Trophoblast cell (in vitro differentiated cells and primary cell): ENCODE results near the gene KIF3A.

Source experiments
- DNase-seq, 2 donors: peaks; one replicate each; pipeline ENCODE4 v3.0.0-alpha.2; 2016
- H2AFZ ChIP-seq: 2 replicates; pipeline ENCODE4 v1.6.1; 2013; ENCODE audit warnings: low read length, moderate library complexity, mild to moderate bottlenecking; ENCODE audit not compliant: insufficient read depth, poor library complexity
- H2AK5ac ChIP-seq: 2 replicates; pipeline ENCODE4 v1.6.1; 2013; ENCODE audit warnings: mild to moderate bottlenecking, low read length
- H2BK120ac ChIP-seq: 2 replicates; pipeline ENCODE4 v1.6.1; 2013; ENCODE audit warnings: low read length, mild to moderate bottlenecking, moderate library complexity; ENCODE audit not compliant: insufficient read depth, poor library complexity
- H2BK12ac ChIP-seq: 2 replicates; pipeline ENCODE4 v1.6.1; 2013; ENCODE audit warnings: mild to moderate bottlenecking, low read length, moderate library complexity
- H2BK5ac ChIP-seq: 2 replicates; pipeline ENCODE4 v1.6.1; 2013; ENCODE audit warnings: low read length, low read depth, moderate library complexity, mild to moderate bottlenecking; ENCODE audit not compliant: poor library complexity
- H3K14ac ChIP-seq: 2 replicates; pipeline ENCODE4 v1.6.1; 2013; ENCODE audit warnings: mild to moderate bottlenecking, low read length
- H3K18ac ChIP-seq: 2 replicates; pipeline ENCODE4 v1.6.1; 2013; ENCODE audit warnings: mild to moderate bottlenecking, low read length
- H3K23ac ChIP-seq: 2 replicates; pipeline ENCODE4 v1.6.1; 2013; ENCODE audit warnings: low read length
- H3K27ac ChIP-seq: 2 replicates; pipeline ENCODE4 v1.5.1; 2013; ENCODE audit warnings: low read depth, mild to moderate bottlenecking, inconsistent platforms, low read length, moderate library complexity
- H3K27me3 ChIP-seq: 2 replicates; pipeline ENCODE4 v1.6.1; 2013; ENCODE audit warnings: inconsistent platforms, mild to moderate bottlenecking, low read length, moderate library complexity; ENCODE audit not compliant: insufficient read depth
- H3K36me3 ChIP-seq, 2 experiments: 1 replicate in 1 of 2; 2 replicates in 1 of 2; pipeline ENCODE4 v1.6.1; 2013; ENCODE audit warnings: low read length in 2 of 2, mild to moderate bottlenecking in 2 of 2, moderate library complexity in 1 of 2; ENCODE audit not compliant: insufficient read depth in 2 of 2, control insufficient read depth in 1 of 2
- H3K4ac ChIP-seq: 2 replicates; pipeline ENCODE4 v1.6.1; 2013; ENCODE audit warnings: low read depth, mild to moderate bottlenecking, low read length, moderate library complexity
- H3K4me1 ChIP-seq, 2 experiments: 1 replicate in 1 of 2; 2 replicates in 1 of 2; pipeline ENCODE4 v1.6.1; 2013; ENCODE audit warnings: low read length in 2 of 2, mild to moderate bottlenecking in 2 of 2, moderate library complexity in 1 of 2; ENCODE audit not compliant: insufficient read depth in 2 of 2, control insufficient read depth in 1 of 2
- H3K4me2 ChIP-seq: 2 replicates; pipeline ENCODE4 v1.6.1; 2013; ENCODE audit warnings: inconsistent platforms, mild to moderate bottlenecking, low read length, moderate library complexity
- H3K4me3 ChIP-seq: 2 replicates; pipeline ENCODE4 v1.5.1; 2013; ENCODE audit warnings: mild to moderate bottlenecking, low read depth, low read length, inconsistent platforms
- H3K79me1 ChIP-seq: one replicate; pipeline ENCODE4 v1.6.1; 2013; ENCODE audit warnings: low read length
- H3K79me2 ChIP-seq: 2 replicates; pipeline ENCODE4 v1.6.1; 2013; ENCODE audit warnings: low read length, mild to moderate bottlenecking; ENCODE audit not compliant: control insufficient read depth, insufficient read depth, poor library complexity
- H3K9ac ChIP-seq: 2 replicates; pipeline ENCODE4 v1.6.1; 2013; ENCODE audit warnings: mild to moderate bottlenecking, low read length
- H3K9me3 ChIP-seq: 2 replicates; pipeline ENCODE4 v1.6.1; 2013; ENCODE audit warnings: low read depth, mild to moderate bottlenecking, control low read depth, inconsistent platforms, low read length; ENCODE audit not compliant: insufficient read depth
- H4K12ac ChIP-seq: 2 replicates; pipeline ENCODE4 v1.6.1; 2013; ENCODE audit warnings: low read depth, mild to moderate bottlenecking, low read length, moderate library complexity
- H4K8ac ChIP-seq: 2 replicates; pipeline ENCODE4 v1.6.1; 2013; ENCODE audit warnings: low read depth, mild to moderate bottlenecking, low read length, moderate library complexity
- H4K91ac ChIP-seq: one replicate; pipeline ENCODE4 v1.6.1; 2013; ENCODE audit warnings: low read depth, mild to moderate bottlenecking, low read length, moderate library complexity
- WGBS: extraction: QIAGEN DNeasy Blood & Tissue Kit; methylation state at CpG from one replicate; pipeline ENCODE4 v1.1.7; 2013; ENCODE audit warnings: missing lambda C conversion rate; ENCODE audit not compliant: insufficient read length, insufficient coverage; ENCODE audit errors: extremely low coverage; 5-methylcytosine and 5-hydroxymethylcytosine counted together

Gene KIF3A

DNA sequence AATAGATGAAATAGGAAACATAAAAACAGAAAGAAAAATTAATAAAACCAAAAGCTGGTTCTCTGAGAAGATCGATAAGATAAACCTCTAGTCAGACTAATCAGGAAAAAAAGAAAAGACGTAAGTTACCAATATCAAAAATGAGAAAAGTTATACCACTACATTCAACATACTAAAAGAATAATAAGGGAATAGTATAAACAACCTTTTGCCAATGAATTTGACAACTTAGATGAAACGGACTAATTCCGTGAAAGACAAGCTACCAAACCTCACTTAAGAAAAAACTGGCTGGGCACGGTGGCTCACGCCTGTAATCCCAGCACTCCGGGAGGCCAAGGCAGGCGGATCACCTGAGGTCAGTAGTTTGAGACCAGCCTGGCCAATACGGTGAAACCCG is 7.5 kb downstream of the KIF3A start:
- Histone ChIP-seq H3K4ac (no peak overlapping the region), H3K79me1 (no peaks in the 10 kb centered on the region), H3K27me3 (no peaks in the 10 kb centered on the region), H3K18ac (no peak overlapping the region), H2BK12ac (no peak overlapping the region), H4K91ac (no peak overlapping the region), H3K9ac (no peak overlapping the region), H4K12ac (no peak overlapping the region), H2AFZ (no peak overlapping the region), H3K27ac (no peak overlapping the region), H3K14ac (no peak overlapping the region), H2AK5ac (no peak overlapping the region), H2BK5ac (no peak overlapping the region), H3K4me3 (no peak overlapping the region), H3K23ac (no peak overlapping the region), H3K4me1 (no peaks in the 10 kb centered on the region), H3K9me3 (no peaks in the 10 kb centered on the region), H3K36me3 (peaks cover 3 to 8% of the 10 kb centered on the region in 2 experiments), H3K4me2 (no peak overlapping the region), H3K79me2 (no peaks in the 10 kb centered on the region), H2BK120ac (no peak overlapping the region), H4K8ac (no peak overlapping the region)
- WGBS: no CpG with 5 or more reads among the region's 10 CpGs
- DNase-seq: no peak

DNA sequence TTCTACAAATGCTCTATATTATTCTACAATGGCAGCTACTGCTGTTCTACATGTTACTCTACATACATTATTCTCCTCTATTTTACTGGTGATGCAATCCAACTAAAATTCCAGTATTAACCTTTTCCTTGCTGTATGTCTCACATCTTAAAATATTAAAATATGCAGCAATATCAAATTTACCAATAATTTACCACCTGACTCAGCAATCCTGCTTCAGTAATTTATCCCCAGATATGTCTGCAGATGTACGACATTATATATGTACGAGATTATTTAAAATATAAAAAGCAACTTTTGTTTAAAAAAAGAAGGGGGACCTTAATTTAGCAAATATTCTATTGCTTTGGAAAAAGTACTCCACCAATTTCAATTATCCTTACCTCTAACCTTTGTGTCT is 11.6 kb downstream of the KIF3A start:
- Histone ChIP-seq H3K4me1 (no peaks in the 10 kb centered on the region), H3K27me3 (no peaks in the 10 kb centered on the region), H3K9me3 (no peaks in the 10 kb centered on the region), H3K18ac (no peak overlapping the region), H3K9ac (no peak overlapping the region), H3K23ac (no peak overlapping the region), H2BK12ac (no peak overlapping the region), H2AK5ac (no peak overlapping the region), H2AFZ (no peak overlapping the region), H4K12ac (no peak overlapping the region), H4K91ac (no peak overlapping the region), H3K4ac (no peak overlapping the region), H3K79me1 (no peaks in the 10 kb centered on the region), H3K36me3 (peaks cover 3 to 4% of the 10 kb centered on the region in 2 experiments), H3K4me2 (no peak overlapping the region), H2BK5ac (no peak overlapping the region), H3K14ac (no peak overlapping the region), H4K8ac (no peak overlapping the region), H2BK120ac (no peak overlapping the region), H3K27ac (no peak overlapping the region), H3K4me3 (no peak overlapping the region), H3K79me2 (no peaks in the 10 kb centered on the region)
- no CpG with 5 or more reads among the region's 2 CpGs for WGBS
- DNase-seq: no peak

DNA sequence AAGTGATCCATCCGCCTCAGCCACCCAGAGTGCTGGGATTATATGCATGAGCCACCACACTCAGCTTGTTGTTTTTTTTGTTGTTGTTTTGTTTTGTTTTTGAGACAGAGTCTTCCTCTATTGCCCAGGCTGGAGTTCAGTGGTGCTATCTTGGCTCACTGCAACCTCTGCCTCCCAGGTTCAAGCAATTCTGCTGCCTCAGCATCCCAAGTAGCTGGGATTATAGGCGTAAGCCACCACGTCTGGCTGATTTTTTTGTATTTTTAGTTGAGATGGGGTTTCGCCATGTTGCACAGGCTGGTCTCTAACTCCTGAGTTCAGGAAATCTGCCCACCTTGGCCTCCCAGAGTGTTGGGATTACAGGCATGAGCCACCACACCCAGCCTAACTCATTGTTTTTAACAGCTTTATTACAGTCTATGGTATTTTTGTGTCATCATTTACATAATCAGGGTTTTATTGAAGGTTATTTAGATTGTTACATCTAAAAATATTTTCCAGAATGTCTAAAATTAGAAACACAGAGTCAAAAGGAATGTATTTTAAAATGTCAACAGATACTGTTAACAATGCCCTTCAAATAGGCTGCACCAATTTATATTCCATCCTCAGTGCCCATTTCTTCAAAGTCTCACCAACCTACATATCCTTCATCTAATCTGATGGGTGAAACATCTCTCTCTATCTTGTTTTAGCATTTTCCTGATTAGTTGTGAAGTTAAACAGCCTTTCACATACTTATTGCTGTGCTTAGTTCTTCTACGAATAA is 18.6 kb downstream of the KIF3A start:
- no peak for DNase-seq
- Histone ChIP-seq H3K79me1 (no peaks in the 10 kb centered on the region), H4K91ac (no peak overlapping the region), H3K23ac (no peak overlapping the region), H3K18ac (no peak overlapping the region), H3K4me3 (no peak overlapping the region), H3K4me2 (no peak overlapping the region), H3K4ac (no peak overlapping the region), H4K8ac (no peak overlapping the region), H3K4me1 (no peaks in the 10 kb centered on the region), H2BK120ac (no peak overlapping the region), H3K9me3 (no peaks in the 10 kb centered on the region), H3K27ac (no peak overlapping the region), H2BK12ac (no peak overlapping the region), H3K27me3 (no peaks in the 10 kb centered on the region), H4K12ac (no peak overlapping the region), H2BK5ac (no peak overlapping the region), H3K14ac (no peak overlapping the region), H3K9ac (no peak overlapping the region), H3K36me3 (peaks cover 4% of the 10 kb centered on the region in 2 experiments), H2AK5ac (no peak overlapping the region), H3K79me2 (no peaks in the 10 kb centered on the region), H2AFZ (no peak overlapping the region)
- no CpG with 5 or more reads among the region's 5 CpGs for WGBS

- no peak overlapping the region for H3K9ac ChIP-seq
- no peak overlapping the region for H2BK120ac ChIP-seq
- no peak overlapping the region for H4K8ac ChIP-seq
- no peaks in the 10 kb centered on the region for H3K79me2 ChIP-seq
- H2AK5ac ChIP-seq: no peak overlapping the region
- H3K14ac ChIP-seq: no peak overlapping the region
- no peak overlapping the region for H3K4me2 ChIP-seq
- H3K4me1 ChIP-seq: no peaks in the 10 kb centered on the region
- no peak overlapping the region for H4K12ac ChIP-seq
- no peak overlapping the region for H2BK12ac ChIP-seq
- H3K4me3 ChIP-seq: no peak overlapping the region
- H3K9me3 ChIP-seq: no peaks in the 10 kb centered on the region
- H2AFZ ChIP-seq: no peak overlapping the region
- peaks cover 2% of the 10 kb centered on the region in 2 experiments for H3K36me3 ChIP-seq
- H4K91ac ChIP-seq: no peak overlapping the region
- H2BK5ac ChIP-seq: no peak overlapping the region
- peak in 1 of 2 donors; percentile 41 for DNase-seq
- no peak overlapping the region for H3K27ac ChIP-seq
- no CpG with 5 or more reads among the region's 11 CpGs for WGBS
- no peaks in the 10 kb centered on the region for H3K79me1 ChIP-seq
- no peak overlapping the region for H3K18ac ChIP-seq
- H3K4ac ChIP-seq: no peak overlapping the region
- H3K27me3 ChIP-seq: no peaks in the 10 kb centered on the region
- no peak overlapping the region for H3K23ac ChIP-seq
Observed at GRCh38 chr5:132714456-132715307, 22.7 kb downstream of the KIF3A start.
